GM21717 (cell line): ENCODE data around the gene CHN1.

Experiments
- ATAC-seq: cut with Tn5 transposase; IDR thresholded peaks from one replicate; pipeline ENCODE4 v1.9.1; 2021; ENCODE audit warnings: mild to moderate bottlenecking, moderate library complexity; ENCODE audit not compliant: unreplicated experiment

CHN1 gene

GRCh38 chr2:175011505-175011904, 6.3 kb upstream of the CHN1 start:
- no peak for ATAC-seq

DNA sequence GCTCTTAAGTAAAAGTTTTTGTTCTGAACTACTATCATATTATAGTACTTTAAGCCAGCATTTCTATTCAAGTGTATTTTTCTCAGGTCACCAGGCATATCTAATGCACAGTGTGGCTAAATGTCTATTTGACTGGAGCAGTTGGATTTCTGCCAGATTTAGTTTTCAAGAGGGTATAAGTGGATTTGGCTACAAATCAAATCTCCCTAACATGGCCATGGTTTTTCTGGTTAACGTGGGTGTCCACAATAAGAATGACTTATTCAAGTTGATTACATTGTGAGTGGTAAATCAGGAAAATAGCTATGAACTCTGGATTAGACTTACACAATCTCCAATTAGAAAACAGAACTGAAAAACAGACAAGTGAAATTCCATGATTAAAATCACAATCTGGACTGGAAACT, 5.7 kb upstream of the CHN1 start:
- ATAC-seq = no peak

DNA sequence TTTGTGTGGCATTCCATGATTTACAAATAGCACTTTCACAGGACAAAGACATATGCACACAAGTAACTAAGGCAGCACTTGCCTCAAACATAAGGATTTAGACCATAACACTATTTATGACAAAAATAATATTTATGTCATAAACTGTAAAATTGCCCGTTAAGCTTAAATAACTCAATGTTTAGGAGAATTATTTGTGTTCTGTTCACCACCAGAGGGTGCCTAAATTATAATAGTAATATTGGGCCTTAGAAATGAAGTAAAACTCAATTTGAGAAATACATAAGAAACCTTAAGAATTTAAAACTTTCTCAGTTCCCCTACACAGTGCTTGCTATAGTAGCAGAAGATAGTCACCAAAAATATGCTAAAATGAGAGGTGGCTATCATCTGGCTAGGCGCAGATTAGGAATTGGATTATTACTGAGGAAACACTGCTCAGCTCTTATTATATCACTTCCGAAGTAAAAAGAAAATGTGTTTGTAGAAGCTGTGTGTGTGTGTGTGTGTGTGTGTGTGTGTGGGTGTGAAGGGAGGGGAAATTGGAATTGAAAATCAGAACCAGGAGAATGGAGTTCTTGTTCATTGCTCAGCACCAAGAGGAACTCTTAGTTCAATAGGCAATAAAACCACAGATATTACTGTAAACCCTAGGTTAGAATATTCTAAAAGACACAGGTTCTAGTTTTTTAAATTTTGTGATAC, 4.9 kb upstream of the CHN1 start:
- no peak for ATAC-seq

GRCh38 chr2:175008801-175009495, 3.8 kb upstream of the CHN1 start:
- ATAC-seq = no peak

GRCh38 chr2:175008009-175008408, 2.8 kb upstream of the CHN1 start:
- ATAC-seq = no peak

GRCh38 chr2:175007510-175007909, 2.3 kb upstream of the CHN1 start:
- no peak for ATAC-seq

DNA sequence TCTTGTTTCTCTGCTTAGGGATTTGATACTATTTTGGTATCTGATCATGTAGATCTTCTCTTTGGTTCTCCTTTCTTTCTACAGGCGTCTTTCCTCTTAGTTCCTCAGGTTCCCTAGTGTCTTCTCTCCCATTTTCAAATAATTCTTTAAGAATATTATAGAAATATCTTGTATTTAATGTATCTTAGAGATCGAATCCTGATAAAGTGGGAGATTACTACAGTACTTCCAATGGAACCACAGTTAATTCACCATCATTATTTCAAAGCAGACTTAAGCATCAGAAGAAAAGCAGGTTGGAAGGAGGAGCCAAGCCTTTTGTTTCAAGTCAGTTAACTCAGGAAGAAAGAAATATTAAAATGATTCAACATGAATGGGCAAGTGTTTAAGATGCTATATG, 1.1 kb upstream of the CHN1 start:
- ATAC-seq = no peak

DNA sequence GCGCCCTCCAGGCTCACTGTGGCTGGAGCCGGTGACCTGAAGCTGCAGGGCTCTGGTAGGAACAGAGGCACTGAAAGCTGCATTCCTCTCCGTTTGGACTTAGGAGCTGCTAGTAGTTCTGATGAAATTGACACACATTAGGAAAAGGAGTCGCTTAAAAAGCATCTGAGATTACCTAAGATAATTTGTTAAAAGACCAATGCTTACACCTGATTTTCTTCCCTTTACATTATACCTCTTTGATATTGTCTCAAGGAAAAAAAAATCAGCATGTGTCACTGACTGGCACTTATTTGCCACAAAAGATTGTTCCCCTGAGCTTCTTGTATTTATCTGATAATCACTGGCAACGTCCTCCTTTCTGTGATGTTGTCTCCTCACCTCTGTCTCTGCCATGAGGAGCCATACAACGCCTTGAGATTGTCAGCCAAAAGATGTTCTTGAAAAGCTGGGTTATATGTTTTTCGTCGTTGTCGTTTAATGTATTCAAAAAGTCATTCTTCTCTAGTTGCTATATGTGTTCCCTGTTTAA, 618 bp upstream of the CHN1 start:
- ATAC-seq = no peak

- peak; percentile 38 for ATAC-seq
These were observed 526 bp downstream of the CHN1 start for GRCh38 chr2:175004730-175004979.

DNA sequence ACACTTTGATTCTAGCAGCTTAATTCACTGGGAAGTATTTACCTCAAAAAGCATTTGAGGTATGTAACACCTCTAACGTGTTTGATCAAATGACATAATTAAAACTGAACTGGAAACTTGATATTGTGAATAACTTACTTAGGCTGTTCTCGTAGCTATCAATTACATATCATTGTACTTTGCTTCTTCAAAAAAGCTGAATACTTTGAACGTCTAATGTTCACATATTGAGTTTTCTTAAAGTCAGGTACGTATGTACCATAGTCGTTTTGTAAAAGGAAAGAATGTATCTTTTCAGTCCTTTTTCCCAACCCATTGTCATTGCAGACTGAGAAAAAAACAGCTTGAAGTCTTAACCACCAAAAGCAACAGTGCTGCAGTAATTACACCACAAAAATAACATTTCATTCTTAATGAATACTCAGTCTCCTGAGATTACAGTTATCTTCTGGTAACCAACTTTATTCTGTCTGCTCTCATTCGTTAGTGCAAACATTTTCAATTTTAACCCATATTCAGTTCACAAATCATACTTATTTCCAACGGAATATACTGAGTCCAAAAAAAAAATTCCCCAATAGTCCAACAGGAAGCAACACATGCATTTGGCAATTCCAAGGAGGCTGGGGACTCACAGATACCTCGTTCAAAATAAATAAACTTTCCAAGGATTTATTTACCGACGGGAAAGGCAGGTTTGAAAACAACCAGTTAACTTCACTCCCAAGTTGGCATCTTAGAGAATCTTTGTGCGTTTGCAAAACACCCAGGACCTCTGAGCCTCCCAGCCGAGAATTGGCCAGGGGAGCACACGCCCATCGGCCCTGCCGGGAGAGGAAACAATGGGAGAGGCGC, 1.1 kb downstream of the CHN1 start:
- peak; percentile 10 for ATAC-seq

- ATAC-seq = no peak
These were observed 2.5 kb downstream of the CHN1 start for GRCh38 chr2:175002547-175003274.

GRCh38 chr2:175001566-175001965, 3.6 kb downstream of the CHN1 start:
- no peak for ATAC-seq

GRCh38 chr2:174997110-174997509, 8.1 kb downstream of the CHN1 start:
- no peak for ATAC-seq

- ATAC-seq = no peak
These were observed 8.6 kb downstream of the CHN1 start for GRCh38 chr2:174996622-174997021.

DNA sequence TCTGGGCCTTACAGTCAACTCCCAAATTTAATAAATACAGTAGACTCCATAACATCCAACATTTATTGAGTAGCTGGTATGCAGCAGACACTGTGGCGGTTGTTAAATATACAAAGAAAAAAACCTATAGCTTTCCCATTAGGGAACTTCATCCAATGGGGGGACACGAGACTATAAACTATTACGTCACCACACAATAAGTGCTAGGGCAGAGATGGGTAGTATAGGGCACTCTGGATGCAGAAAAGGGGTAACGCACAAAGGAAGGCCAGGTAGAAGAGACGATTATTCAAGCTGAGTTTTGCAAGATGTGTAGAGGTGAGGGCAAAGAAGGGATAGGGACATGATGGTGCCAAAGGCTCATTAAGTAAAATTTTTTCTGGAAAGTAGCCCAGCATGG, 10.8 kb downstream of the CHN1 start:
- ATAC-seq = no peak

- no peak for ATAC-seq
These were observed 12.3 kb downstream of the CHN1 start for GRCh38 chr2:174992886-174993285.

DNA sequence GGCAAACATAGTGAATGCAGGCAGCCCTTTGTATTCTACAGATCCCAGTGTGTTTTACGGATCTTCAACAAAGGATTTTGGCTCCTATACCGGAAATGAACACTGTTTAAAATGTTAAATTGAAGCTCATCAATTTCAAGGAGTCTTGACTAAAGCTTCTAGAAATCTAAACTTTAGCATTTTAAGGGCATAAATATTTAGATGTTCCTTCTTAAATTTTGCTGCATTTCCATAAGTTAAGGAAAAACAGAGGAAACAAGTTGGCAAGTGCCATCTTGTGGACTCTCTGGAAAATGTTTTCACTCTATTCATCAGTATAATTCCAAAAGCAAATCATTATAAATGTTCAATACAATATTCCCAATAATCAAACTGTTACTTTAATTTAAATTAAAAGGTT, 19.6 kb downstream of the CHN1 start:
- ATAC-seq = no peak

DNA sequence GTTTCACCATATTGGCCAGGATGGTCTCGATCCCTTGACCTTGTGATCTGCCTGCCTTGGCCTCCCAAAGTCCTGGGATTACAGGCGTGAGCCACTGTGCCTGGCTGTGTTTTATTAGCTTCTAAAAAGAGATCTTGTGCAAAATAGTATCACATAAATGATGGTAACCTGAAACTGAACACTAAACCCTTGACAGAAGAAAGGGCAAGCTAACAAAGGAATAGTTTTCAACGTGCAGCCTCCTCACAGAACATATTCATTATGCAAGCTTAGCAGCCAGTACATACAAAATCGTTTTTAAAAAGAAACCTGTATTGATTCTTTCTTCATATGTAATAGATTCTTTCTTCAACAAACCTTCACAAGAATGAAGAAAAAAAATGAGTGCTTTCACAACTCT, 20.6 kb downstream of the CHN1 start:
- ATAC-seq = no peak

- no peak for ATAC-seq
These were observed 23.9 kb downstream of the CHN1 start for GRCh38 chr2:174981331-174981730.

- no peak for ATAC-seq
These were observed 25.2 kb downstream of the CHN1 start for GRCh38 chr2:174979996-174980395.

- ATAC-seq = no peak
These were observed 27.8 kb downstream of the CHN1 start for GRCh38 chr2:174977364-174977763.
